DOHH2 (cell line): ENCODE measurements around the gene SYNE1.

Source experiments
- H3F3A ChIP-seq: fragments of 200-600 bp; sonication (generic), shearing (Covaris generic); 2 replicates; pipeline ENCODE4 v1.6.0; 2016; ENCODE audit warnings: antibody characterized with exemption, mild to moderate bottlenecking; ENCODE audit not compliant: control insufficient read depth, insufficient read depth
- H3K27ac ChIP-seq: fragments of 200-600 bp; sonication (generic); 2 replicates; pipeline ENCODE4 v1.5.1; 2014; ENCODE audit warnings: low read depth, mild to moderate bottlenecking, low read length, moderate library complexity
- H3K27me3 ChIP-seq: fragments of 200-600 bp; sonication (generic); 2 replicates; pipeline ENCODE4 v1.6.1; 2014; ENCODE audit warnings: mild to moderate bottlenecking, low read length, mixed read lengths; ENCODE audit not compliant: control insufficient read depth
- H3K36me3 ChIP-seq: fragments of 200-600 bp; sonication (generic); 2 replicates; pipeline ENCODE4 v1.6.1; 2014; ENCODE audit warnings: mild to moderate bottlenecking, low read length, moderate library complexity, mixed read lengths; ENCODE audit not compliant: control insufficient read depth
- H3K4me1 ChIP-seq: fragments of 200-600 bp; sonication (generic); 2 replicates; pipeline ENCODE4 v1.6.1; 2014; ENCODE audit warnings: mild to moderate bottlenecking, low read length, mixed read lengths; ENCODE audit not compliant: control insufficient read depth
- H3K4me2 ChIP-seq: fragments of 200-600 bp; sonication (generic); 2 replicates; pipeline ENCODE4 v1.6.0; 2014; ENCODE audit warnings: mild to moderate bottlenecking, low read length, moderate library complexity
- H3K4me3 ChIP-seq: fragments of 200-600 bp; sonication (generic); 2 replicates; pipeline ENCODE4 v1.5.1; 2014; ENCODE audit warnings: mild to moderate bottlenecking, low read length, mixed read lengths
- H3K79me2 ChIP-seq: fragments of 200-600 bp; sonication (generic); 2 replicates; pipeline ENCODE4 v1.6.1; 2014; ENCODE audit warnings: mild to moderate bottlenecking, low read length, mixed read lengths; ENCODE audit not compliant: control insufficient read depth
- H3K9me2 ChIP-seq: fragments of 200-600 bp; sonication (generic); replicated peaks from 2 replicates; pipeline ENCODE4 v1.6.1; 2014; ENCODE audit warnings: mild to moderate bottlenecking, low read length, mixed read lengths; ENCODE audit not compliant: control insufficient read depth
- H3K9me3 ChIP-seq: fragments of 200-600 bp; sonication (generic); 2 replicates; pipeline ENCODE4 v1.6.1; 2014; ENCODE audit warnings: antibody characterized with exemption, low read length, mixed read lengths; ENCODE audit not compliant: control insufficient read depth, insufficient read depth
- H4K20me1 ChIP-seq: fragments of 200-600 bp; sonication (generic); 2 replicates; pipeline ENCODE4 v1.6.0; 2014; ENCODE audit warnings: low read depth, mild to moderate bottlenecking, antibody characterized with exemption, low read length, moderate library complexity; ENCODE audit not compliant: control insufficient read depth, insufficient read depth
- CTCF ChIP-seq: fragments of 200-600 bp; sonication (generic); IDR thresholded peaks from one replicate; pipeline ENCODE4 v1.5.1; 2014; ENCODE audit warnings: antibody characterized with exemption, mild to moderate bottlenecking, low read depth, low read length; ENCODE audit not compliant: poor library complexity, severe bottlenecking
- EZH2phosphoT487 ChIP-seq: fragments of 200-600 bp; sonication (generic); IDR thresholded peaks from 2 replicates; pipeline ENCODE4 v1.6.1; 2017; ENCODE audit warnings: borderline replicate concordance, mild to moderate bottlenecking, antibody characterized with exemption, low read length, moderate library complexity, mixed read lengths

SYNE1 gene

DNA sequence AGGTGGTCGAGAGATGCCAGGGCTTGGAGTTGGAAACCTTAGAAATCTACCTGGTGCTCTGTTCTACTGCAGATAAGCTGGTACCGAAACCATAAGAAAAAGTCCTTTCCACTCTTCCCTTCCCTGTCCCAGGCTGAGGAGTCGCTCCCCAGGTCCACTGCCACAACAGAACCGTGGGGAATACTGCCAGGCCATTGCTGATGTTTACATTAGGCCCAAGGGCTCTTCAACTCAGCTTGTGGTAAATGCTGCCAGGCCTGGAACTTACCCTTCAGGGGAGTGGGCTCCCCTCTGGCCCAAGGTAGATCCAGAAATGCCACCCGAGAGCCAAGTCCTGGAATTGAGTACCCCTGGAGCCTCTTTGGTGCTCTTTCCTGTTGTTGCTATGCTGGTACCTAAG, 441.3 kb downstream of the SYNE1 start:
- H3K4me1 ChIP-seq = no peaks in the 10 kb centered on the region
- no peak overlapping the region for H3K27ac ChIP-seq
- no peaks in the 10 kb centered on the region for H3K79me2 ChIP-seq
- H3K9me2 ChIP-seq = no peaks in the 10 kb centered on the region
- H3K4me2 ChIP-seq = no peak overlapping the region
- H3K4me3 ChIP-seq = no peak overlapping the region
- no peaks in the 10 kb centered on the region for H4K20me1 ChIP-seq
- no peak for TF ChIP-seq CTCF
- no peak for TF ChIP-seq EZH2phosphoT487
- H3K27me3 ChIP-seq = no peaks in the 10 kb centered on the region
- peaks cover 2% of the 10 kb centered on the region; the same call in 1 of the 2 replicates for H3F3A ChIP-seq
- no peaks in the 10 kb centered on the region for H3K9me3 ChIP-seq
- peaks cover 59% of the 10 kb centered on the region for H3K36me3 ChIP-seq

- Histone ChIP-seq H3K4me1 (peaks cover 28% of the 10 kb centered on the region), H3K4me2 (no peak overlapping the region), H3K36me3 (peaks cover 35% of the 10 kb centered on the region), H4K20me1 (no peaks in the 10 kb centered on the region), H3K27me3 (no peaks in the 10 kb centered on the region), H3K4me3 (no peak overlapping the region), H3K9me3 (no peaks in the 10 kb centered on the region), H3F3A (peaks cover 15% of the 10 kb centered on the region), H3K79me2 (peaks cover 2% of the 10 kb centered on the region; the same call in 1 of the 2 replicates), H3K27ac (no peak overlapping the region), H3K9me2 (no peaks in the 10 kb centered on the region)
- no peak for TF ChIP-seq EZH2phosphoT487
- TF ChIP-seq CTCF = no peak
Observed at GRCh38 chr6:152189736-152190135, 447.4 kb downstream of the SYNE1 start.

- H3K4me1 ChIP-seq = peaks cover 44% of the 10 kb centered on the region
- peaks cover 17% of the 10 kb centered on the region for H3K79me2 ChIP-seq
- peaks cover 38% of the 10 kb centered on the region for H3K36me3 ChIP-seq
- no peaks in the 10 kb centered on the region for H3K27me3 ChIP-seq
- H3K27ac ChIP-seq = no peak overlapping the region
- no peak overlapping the region for H3K4me3 ChIP-seq
- no peaks in the 10 kb centered on the region for H3K9me2 ChIP-seq
- no peaks in the 10 kb centered on the region for H4K20me1 ChIP-seq
- no peak for TF ChIP-seq EZH2phosphoT487
- TF ChIP-seq CTCF = no peak
- no peaks in the 10 kb centered on the region for H3K9me3 ChIP-seq
- no peak overlapping the region for H3K4me2 ChIP-seq
- H3F3A ChIP-seq = peaks cover 18% of the 10 kb centered on the region
Observed at GRCh38 chr6:152188011-152188410, 449.2 kb downstream of the SYNE1 start.
